ENCODE measurements around the gene ST6GAL2. TPM values are rescaled to one million over a fixed set of nuclear protein-coding genes. Genes with fewer than 3 reads are reported as not detected.

Gene ST6GAL2
- total RNA-seq, 1 experiment from 2014 or later, result 11.0 TPM

GRCh38 chr2:106882673-106883072 is 3.3 kb downstream of the ST6GAL2 start:
- TF ChIP-seq HMGA2 (CRISPR knock-in tag; IDR thresholded peaks at IDR 0.05) (no peak), PRRX2 (CRISPR knock-in tag; IDR thresholded peaks at IDR 0.05) (no peak), SP1 (CRISPR knock-in tag; conservative IDR thresholded peaks at IDR 0.05) (no peak), ZBTB21 (CRISPR knock-in tag; IDR thresholded peaks at IDR 0.05; ENCODE audit: borderline replicate concordance) (no peak), ESRRA (CRISPR knock-in tag; IDR thresholded peaks at IDR 0.05; ENCODE audit: borderline replicate concordance) (no peak), CBFB (CRISPR knock-in tag; IDR thresholded peaks at IDR 0.05; ENCODE audit: low read depth) (no peak)
- H3K27ac Mint-ChIP-seq, result no peak overlapping the region
- no peaks in the 10 kb centered on the region for H3K9me3 Mint-ChIP-seq
- no peak overlapping the region; the same call in 1 of the 2 replicates for H3K4me3 Mint-ChIP-seq
- ATAC-seq (no peak), DNase-seq (ENCODE audit: low spot score) (no peak)
- H3K27me3 Mint-ChIP-seq (ENCODE audit: low read depth), result peaks cover 25% of the 10 kb centered on the region
- CTCF ChIA-PET, result no interaction called here
- peaks cover 33% of the 10 kb centered on the region for H3K4me1 Mint-ChIP-seq
- POLR2A ChIA-PET, result no interaction called here
- H3K36me3 Mint-ChIP-seq, result no peaks in the 10 kb centered on the region

- Mint-ChIP-seq H3K9me3 (no peaks in the 10 kb centered on the region), H3K4me3 (no peak overlapping the region), H3K27ac (no peak overlapping the region), H3K27me3 (ENCODE audit: low read depth) (no peaks in the 10 kb centered on the region; the same call in 1 of the 2 replicates), H3K4me1 (peaks cover 10% of the 10 kb centered on the region), H3K36me3 (no peaks in the 10 kb centered on the region)
- DNase-seq (ENCODE audit: low spot score) (no peak), ATAC-seq (no peak)
- TF ChIP-seq ESRRA (CRISPR knock-in tag; IDR thresholded peaks at IDR 0.05; ENCODE audit: borderline replicate concordance) (no peak), SOX15 (CRISPR knock-in tag; IDR thresholded peaks at IDR 0.05) (no peak), EMX1 (CRISPR knock-in tag; IDR thresholded peaks at IDR 0.05) (no peak), STAT6 (CRISPR knock-in tag; conservative IDR thresholded peaks at IDR 0.05; ENCODE audit: low read depth) (no peak), MAX (CRISPR knock-in tag; IDR thresholded peaks at IDR 0.05) (no peak), NFYB (CRISPR knock-in tag; conservative IDR thresholded peaks at IDR 0.05; ENCODE audit: low read depth) (no peak), ZNF671 (CRISPR knock-in tag; IDR thresholded peaks at IDR 0.05) (no peak), ZNF317 (CRISPR knock-in tag; IDR thresholded peaks at IDR 0.05; ENCODE audit: borderline replicate concordance, low read depth) (no peak), ZSCAN18 (CRISPR knock-in tag; IDR thresholded peaks at IDR 0.05) (no peak), FOXJ3 (CRISPR knock-in tag; IDR thresholded peaks at IDR 0.05; ENCODE audit: borderline replicate concordance) (no peak), TEAD4 (CRISPR knock-in tag; IDR thresholded peaks at IDR 0.05) (no peak), TEAD1 (CRISPR knock-in tag; IDR thresholded peaks at IDR 0.05) (no peak), JUN (CRISPR knock-in tag; IDR thresholded peaks at IDR 0.05) (no peak), ZNF416 (CRISPR knock-in tag; IDR thresholded peaks at IDR 0.05) (no peak), HMGA2 (CRISPR knock-in tag; IDR thresholded peaks at IDR 0.05) (no peak)
- TF ChIP-seq, protein P1, sequence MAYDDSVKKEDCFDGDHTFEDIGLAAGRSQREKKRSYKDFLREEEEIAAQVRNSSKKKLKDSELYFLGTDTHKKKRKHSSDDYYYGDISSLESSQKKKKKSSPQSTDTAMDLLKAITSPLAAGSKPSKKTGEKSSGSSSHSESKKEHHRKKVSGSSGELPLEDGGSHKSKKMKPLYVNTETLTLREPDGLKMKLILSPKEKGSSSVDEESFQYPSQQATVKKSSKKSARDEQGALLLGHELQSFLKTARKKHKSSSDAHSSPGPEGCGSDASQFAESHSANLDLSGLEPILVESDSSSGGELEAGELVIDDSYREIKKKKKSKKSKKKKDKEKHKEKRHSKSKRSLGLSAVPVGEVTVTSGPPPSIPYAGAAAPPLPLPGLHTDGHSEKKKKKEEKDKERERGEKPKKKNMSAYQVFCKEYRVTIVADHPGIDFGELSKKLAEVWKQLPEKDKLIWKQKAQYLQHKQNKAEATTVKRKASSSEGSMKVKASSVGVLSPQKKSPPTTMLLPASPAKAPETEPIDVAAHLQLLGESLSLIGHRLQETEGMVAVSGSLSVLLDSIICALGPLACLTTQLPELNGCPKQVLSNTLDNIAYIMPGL (CRISPR knock-in tag; IDR thresholded peaks at IDR 0.05), result no peak
- TF ChIP-seq, protein P2, sequence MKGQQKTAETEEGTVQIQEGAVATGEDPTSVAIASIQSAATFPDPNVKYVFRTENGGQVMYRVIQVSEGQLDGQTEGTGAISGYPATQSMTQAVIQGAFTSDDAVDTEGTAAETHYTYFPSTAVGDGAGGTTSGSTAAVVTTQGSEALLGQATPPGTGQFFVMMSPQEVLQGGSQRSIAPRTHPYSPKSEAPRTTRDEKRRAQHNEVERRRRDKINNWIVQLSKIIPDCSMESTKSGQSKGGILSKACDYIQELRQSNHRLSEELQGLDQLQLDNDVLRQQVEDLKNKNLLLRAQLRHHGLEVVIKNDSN (CRISPR knock-in tag; IDR thresholded peaks at IDR 0.05), result no peak
- TF ChIP-seq, protein P3, sequence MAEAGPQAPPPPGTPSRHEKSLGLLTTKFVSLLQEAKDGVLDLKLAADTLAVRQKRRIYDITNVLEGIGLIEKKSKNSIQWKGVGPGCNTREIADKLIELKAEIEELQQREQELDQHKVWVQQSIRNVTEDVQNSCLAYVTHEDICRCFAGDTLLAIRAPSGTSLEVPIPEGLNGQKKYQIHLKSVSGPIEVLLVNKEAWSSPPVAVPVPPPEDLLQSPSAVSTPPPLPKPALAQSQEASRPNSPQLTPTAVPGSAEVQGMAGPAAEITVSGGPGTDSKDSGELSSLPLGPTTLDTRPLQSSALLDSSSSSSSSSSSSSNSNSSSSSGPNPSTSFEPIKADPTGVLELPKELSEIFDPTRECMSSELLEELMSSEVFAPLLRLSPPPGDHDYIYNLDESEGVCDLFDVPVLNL (CRISPR knock-in tag; IDR thresholded peaks at IDR 0.05; ENCODE audit: borderline replicate concordance, low read depth), result no peak
- ChIA-PET CTCF (no interaction called here), POLR2A (no interaction called here)
These were observed 7.8 kb downstream of the ST6GAL2 start for GRCh38 chr2:106878206-106878605.

All from WTC11 (cell line).